Measurements from ENCODE around the gene GFRA1.

Gene GFRA1

GRCh38 chr10:116156819-116157218 is 116.2 kb downstream of the GFRA1 start:
- DNase-seq (ENCODE audit: low spot score): no peak
- no peak for TF ChIP-seq CTCF (IDR thresholded peaks at IDR 0.05; ENCODE audit: borderline replicate concordance, control extremely low read depth, extremely low read depth, insufficient read depth, missing control alignments)
- in situ Hi-C loops (cut with MboI; ENCODE audit: low sequenced_read_pairs, unreplicated experiment): no loop called here

GRCh38 chr10:116155191-116155590 is 117.8 kb downstream of the GFRA1 start:
- TF ChIP-seq CTCF (IDR thresholded peaks at IDR 0.05; ENCODE audit: borderline replicate concordance, control extremely low read depth, extremely low read depth, insufficient read depth, missing control alignments): no peak
- DNase-seq (ENCODE audit: low spot score): no peak
- in situ Hi-C loops (cut with MboI; ENCODE audit: low sequenced_read_pairs, unreplicated experiment): no loop called here

GRCh38 chr10:116154651-116155050 is 118.4 kb downstream of the GFRA1 start:
- TF ChIP-seq CTCF (IDR thresholded peaks at IDR 0.05; ENCODE audit: borderline replicate concordance, control extremely low read depth, extremely low read depth, insufficient read depth, missing control alignments): no peak
- DNase-seq (ENCODE audit: low spot score): no peak
- in situ Hi-C loops (cut with MboI; ENCODE audit: low sequenced_read_pairs, unreplicated experiment): no loop called here

GRCh38 chr10:116151076-116151475 is 121.9 kb downstream of the GFRA1 start:
- no peak for TF ChIP-seq CTCF (IDR thresholded peaks at IDR 0.05; ENCODE audit: borderline replicate concordance, control extremely low read depth, extremely low read depth, insufficient read depth, missing control alignments)
- DNase-seq (ENCODE audit: low spot score): no peak
- in situ Hi-C loops (cut with MboI; ENCODE audit: low sequenced_read_pairs, unreplicated experiment): no loop called here

- DNase-seq (ENCODE audit: low spot score): no peak
- in situ Hi-C loops (cut with MboI; ENCODE audit: low sequenced_read_pairs, unreplicated experiment): no loop called here
- TF ChIP-seq CTCF (IDR thresholded peaks at IDR 0.05; ENCODE audit: borderline replicate concordance, control extremely low read depth, extremely low read depth, insufficient read depth, missing control alignments): no peak
Measured at GRCh38 chr10:116150606-116151005, 122.4 kb downstream of the GFRA1 start.

GRCh38 chr10:116147147-116147905 is 125.7 kb downstream of the GFRA1 start:
- no peak for TF ChIP-seq CTCF (IDR thresholded peaks at IDR 0.05; ENCODE audit: borderline replicate concordance, control extremely low read depth, extremely low read depth, insufficient read depth, missing control alignments)
- in situ Hi-C loops (cut with MboI; ENCODE audit: low sequenced_read_pairs, unreplicated experiment): no loop called here
- no peak for DNase-seq (ENCODE audit: low spot score)

Measured in GM13976 (cell line).